Nephron (organoid): ENCODE data around the gene HSD3B7.

Experiments
- H3K27ac Mint-ChIP-seq, 3 experiments: 2 replicates each; pipeline ENCODE4 v1.8.0; 2020; ENCODE audit warnings: mixed read lengths in 3 of 3, mild to moderate bottlenecking in 2 of 3, moderate library complexity in 1 of 3
- H3K27me3 Mint-ChIP-seq: 2 replicates; pipeline ENCODE4 v1.8.0; 2021; ENCODE audit warnings: low read depth, mild to moderate bottlenecking, moderate library complexity, mixed read lengths
- H3K36me3 Mint-ChIP-seq: 2 replicates; pipeline ENCODE4 v1.8.0; 2020; ENCODE audit warnings: low read depth, mixed read lengths
- H3K4me1 Mint-ChIP-seq: 2 replicates; pipeline ENCODE4 v1.8.0; 2020; ENCODE audit warnings: mixed read lengths
- H3K4me3 Mint-ChIP-seq, 3 experiments: 2 replicates each; pipeline ENCODE4 v1.8.0; 2020; ENCODE audit warnings: mild to moderate bottlenecking in 3 of 3, mixed read lengths in 3 of 3, moderate library complexity in 2 of 3
- H3K9me3 Mint-ChIP-seq: 2 replicates; pipeline ENCODE4 v1.8.0; 2020; ENCODE audit warnings: mixed read lengths
- TF ChIP-seq, protein P1 (sequence below), 3 experiments: fragments of 200-600 bp; sonication (generic); IDR thresholded peaks; one replicate each; pipeline ENCODE4 v1.5.0; 2021; ENCODE audit warnings: antibody characterized with exemption in 3 of 3; ENCODE audit not compliant: unreplicated experiment in 3 of 3

Gene HSD3B7

DNA sequence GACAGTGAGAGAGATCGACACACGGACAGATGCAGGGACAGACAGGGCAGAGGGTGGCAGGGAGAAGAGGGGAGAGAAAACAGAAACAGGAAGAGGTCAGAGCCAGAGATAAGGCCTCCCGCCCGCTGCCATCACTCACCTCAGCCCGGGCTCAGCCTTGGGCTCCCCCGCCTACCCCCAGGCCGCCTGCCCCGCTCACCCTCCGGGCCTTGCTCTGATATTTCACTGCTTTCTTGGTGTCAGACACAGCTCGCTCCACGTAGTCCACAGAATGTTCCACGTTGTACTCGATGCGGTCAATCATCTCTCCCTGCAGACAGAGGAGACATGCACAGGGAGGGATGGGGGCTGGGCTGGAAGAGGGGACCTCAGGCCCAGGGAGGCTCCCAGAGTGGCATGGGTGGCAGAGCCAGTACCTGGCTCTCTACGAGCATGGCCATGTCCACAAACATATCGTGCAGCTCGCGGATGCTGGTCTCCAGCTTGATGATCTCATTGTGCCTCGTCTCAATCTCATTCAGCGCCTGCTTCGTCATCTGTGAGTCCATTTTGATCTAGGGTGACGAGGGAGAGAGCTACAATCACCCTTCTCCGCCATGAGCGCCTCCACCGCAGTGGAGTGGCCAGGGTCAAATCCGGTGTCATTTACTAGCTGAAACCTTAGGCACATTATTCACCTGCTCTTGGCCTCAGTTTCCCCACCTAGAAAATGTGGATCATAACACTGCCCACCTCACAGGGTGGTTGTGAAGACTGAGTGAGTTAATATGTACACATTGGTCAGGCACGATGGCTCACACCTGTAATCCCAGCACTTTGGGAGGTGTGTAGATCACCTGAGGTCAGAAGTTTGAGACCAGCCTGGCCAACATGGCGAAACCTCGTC is 8.2 kb downstream of the HSD3B7 start:
- Mint-ChIP-seq H3K27ac (no peak overlapping the region), H3K4me3 (no peak overlapping the region), H3K4me1 (peaks cover 9% of the 10 kb centered on the region), H3K27me3 (peaks cover 9% of the 10 kb centered on the region), H3K36me3 (peaks cover 4% of the 10 kb centered on the region), H3K9me3 (no peaks in the 10 kb centered on the region)
- TF ChIP-seq, protein P1, sequence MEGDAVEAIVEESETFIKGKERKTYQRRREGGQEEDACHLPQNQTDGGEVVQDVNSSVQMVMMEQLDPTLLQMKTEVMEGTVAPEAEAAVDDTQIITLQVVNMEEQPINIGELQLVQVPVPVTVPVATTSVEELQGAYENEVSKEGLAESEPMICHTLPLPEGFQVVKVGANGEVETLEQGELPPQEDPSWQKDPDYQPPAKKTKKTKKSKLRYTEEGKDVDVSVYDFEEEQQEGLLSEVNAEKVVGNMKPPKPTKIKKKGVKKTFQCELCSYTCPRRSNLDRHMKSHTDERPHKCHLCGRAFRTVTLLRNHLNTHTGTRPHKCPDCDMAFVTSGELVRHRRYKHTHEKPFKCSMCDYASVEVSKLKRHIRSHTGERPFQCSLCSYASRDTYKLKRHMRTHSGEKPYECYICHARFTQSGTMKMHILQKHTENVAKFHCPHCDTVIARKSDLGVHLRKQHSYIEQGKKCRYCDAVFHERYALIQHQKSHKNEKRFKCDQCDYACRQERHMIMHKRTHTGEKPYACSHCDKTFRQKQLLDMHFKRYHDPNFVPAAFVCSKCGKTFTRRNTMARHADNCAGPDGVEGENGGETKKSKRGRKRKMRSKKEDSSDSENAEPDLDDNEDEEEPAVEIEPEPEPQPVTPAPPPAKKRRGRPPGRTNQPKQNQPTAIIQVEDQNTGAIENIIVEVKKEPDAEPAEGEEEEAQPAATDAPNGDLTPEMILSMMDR (IDR thresholded peaks at IDR 0.05; ENCODE audit: unreplicated experiment in 3 of 3), result no peak

GRCh38 chr16:30995927-30996323 is 10.9 kb downstream of the HSD3B7 start:
- H3K27ac Mint-ChIP-seq, result peak overlapping the region in 1 of 3 experiments; percentile 19
- peaks cover 4% of the 10 kb centered on the region for H3K36me3 Mint-ChIP-seq
- TF ChIP-seq, protein P1 (IDR thresholded peaks at IDR 0.05; ENCODE audit: unreplicated experiment in 3 of 3), result no peak
- peak overlapping the region; percentile 58 to 68 (median 66) for H3K4me3 Mint-ChIP-seq
- H3K27me3 Mint-ChIP-seq, result peaks cover 9% of the 10 kb centered on the region
- H3K4me1 Mint-ChIP-seq, result peaks cover 11% of the 10 kb centered on the region
- H3K9me3 Mint-ChIP-seq, result no peaks in the 10 kb centered on the region

GRCh38 chr16:30996324-30996984 is 11.4 kb downstream of the HSD3B7 start:
- peak overlapping the region; percentile 77 to 80 (median 80) for H3K4me3 Mint-ChIP-seq
- TF ChIP-seq, protein P1 (IDR thresholded peaks at IDR 0.05; ENCODE audit: unreplicated experiment in 3 of 3), result no peak
- H3K4me1 Mint-ChIP-seq, result peaks cover 11% of the 10 kb centered on the region
- H3K9me3 Mint-ChIP-seq, result no peaks in the 10 kb centered on the region
- H3K27me3 Mint-ChIP-seq, result peaks cover 9% of the 10 kb centered on the region
- H3K27ac Mint-ChIP-seq, result peak overlapping the region in 1 of 3 experiments; percentile 19
- peaks cover 4% of the 10 kb centered on the region for H3K36me3 Mint-ChIP-seq

DNA sequence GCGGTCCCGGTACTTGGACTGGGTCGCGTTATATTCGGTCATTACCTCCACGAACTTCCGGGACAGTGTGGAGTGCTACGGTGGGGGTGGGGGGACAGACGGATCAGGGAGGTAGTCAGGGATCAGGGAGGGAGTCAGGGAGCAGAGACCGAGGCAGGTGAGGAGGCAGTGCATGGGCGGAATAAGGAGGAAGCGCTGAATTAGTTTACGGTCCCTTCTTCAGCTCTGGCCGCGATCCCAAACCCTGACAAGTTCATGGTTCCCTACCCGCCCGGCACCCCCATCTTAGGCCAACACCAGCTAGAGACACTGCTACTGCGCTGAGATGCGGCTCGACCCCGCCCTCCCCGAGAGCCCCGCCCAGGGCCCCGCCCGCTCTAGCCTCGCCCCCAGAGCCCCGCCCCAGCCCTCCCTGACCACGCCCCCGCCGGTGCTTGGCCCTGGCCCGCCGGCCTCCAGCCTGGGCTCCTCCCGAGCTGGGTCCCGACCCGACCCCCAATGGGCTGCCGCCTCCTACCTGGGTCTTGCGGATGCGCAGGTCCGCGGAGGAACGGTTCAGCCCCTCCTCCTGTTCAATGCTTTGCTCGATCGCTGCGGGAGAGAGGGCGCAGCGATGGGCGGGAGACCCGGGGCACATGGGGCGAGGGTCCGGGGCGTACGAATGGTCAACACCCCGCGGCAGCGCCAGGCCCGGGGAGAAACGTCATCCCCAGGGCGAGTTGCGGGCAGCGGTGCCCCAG is 12.1 kb downstream of the HSD3B7 start:
- H3K27ac Mint-ChIP-seq, result no peak overlapping the region
- H3K4me1 Mint-ChIP-seq, result peaks cover 17% of the 10 kb centered on the region
- TF ChIP-seq, protein P1 (IDR thresholded peaks at IDR 0.05; ENCODE audit: unreplicated experiment in 3 of 3), result no peak
- H3K9me3 Mint-ChIP-seq, result no peaks in the 10 kb centered on the region
- peaks cover 9% of the 10 kb centered on the region for H3K27me3 Mint-ChIP-seq
- peaks cover 4% of the 10 kb centered on the region for H3K36me3 Mint-ChIP-seq
- H3K4me3 Mint-ChIP-seq, result peak overlapping the region; percentile 77 to 80 (median 80)

DNA sequence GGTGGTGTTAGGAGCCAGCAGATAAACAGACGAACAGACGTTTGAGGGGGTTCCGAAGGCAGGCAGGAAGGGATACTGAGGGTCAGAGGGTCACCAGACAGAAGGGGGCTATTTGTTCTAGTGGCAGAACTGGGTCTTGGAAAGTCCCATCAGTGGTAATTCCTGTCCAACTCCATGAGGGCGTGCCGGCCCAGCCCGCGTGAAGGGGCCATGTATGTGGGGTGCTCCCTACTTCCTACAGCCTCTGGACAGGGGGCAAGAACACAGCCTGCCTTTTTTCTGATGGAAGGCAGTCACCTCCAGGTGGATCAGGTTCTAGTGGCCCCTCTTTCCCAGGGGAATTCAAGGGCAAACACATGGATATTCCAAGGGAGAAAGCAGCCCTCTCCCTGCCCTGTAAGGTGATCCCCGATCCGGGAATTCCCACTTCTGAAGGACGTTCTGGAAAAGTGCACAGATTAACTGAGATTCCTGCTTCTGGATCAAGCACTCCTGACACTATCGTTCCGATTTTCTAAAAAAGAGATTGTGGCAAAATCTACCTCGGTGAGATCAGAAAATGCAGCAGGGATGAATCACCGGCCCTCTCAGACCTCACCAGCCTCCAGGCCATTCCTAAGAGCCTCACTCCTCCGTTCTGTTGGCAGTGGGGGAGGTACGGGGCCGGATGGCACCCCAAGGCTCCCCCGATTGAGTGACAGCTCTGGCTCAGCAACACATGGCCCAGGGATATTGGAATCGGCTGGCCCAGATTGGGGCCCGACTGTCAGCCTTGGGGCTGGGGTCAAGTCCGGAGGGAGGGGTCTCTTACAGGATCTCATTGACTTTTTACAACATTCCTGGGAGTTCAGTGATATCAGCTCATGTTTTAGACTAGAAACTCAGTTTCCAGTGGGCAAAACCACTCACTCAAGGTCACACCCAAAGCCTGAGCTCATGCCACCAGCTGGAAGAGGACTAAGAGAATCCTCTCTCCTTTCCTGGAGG is 13.0 kb downstream of the HSD3B7 start:
- peaks cover 9% of the 10 kb centered on the region for H3K27me3 Mint-ChIP-seq
- H3K4me1 Mint-ChIP-seq, result peaks cover 25% of the 10 kb centered on the region
- H3K36me3 Mint-ChIP-seq, result peaks cover 4% of the 10 kb centered on the region
- H3K9me3 Mint-ChIP-seq, result no peaks in the 10 kb centered on the region
- TF ChIP-seq, protein P1 (IDR thresholded peaks at IDR 0.05; ENCODE audit: unreplicated experiment in 3 of 3), result no peak
- no peak overlapping the region for H3K27ac Mint-ChIP-seq
- peak overlapping the region; percentile 57 to 62 (median 58) for H3K4me3 Mint-ChIP-seq
